Activated CD4-positive, alpha-beta T cell treated with anti-CD3 and anti-CD28 coated beads for 48 hours (primary cell): ENCODE results near the gene PPP2R5A.
A peak's percentile ranks its signal among the peaks of the same experiment; 100 is the strongest.
"Not testable (repeated sequence)": the region's sequence is repeated elsewhere in the genome, so short reads cannot be mapped to it uniquely, and the experiment has no call there.

Experiments used
- DNase-seq: peaks from one replicate; pipeline ENCODE4 v3.0.0-alpha.2; 2020

PPP2R5A gene

GRCh38 chr1:212359794-212360479, 74.7 kb downstream of the PPP2R5A start:
- DNase-seq, result peak; percentile 21

DNA sequence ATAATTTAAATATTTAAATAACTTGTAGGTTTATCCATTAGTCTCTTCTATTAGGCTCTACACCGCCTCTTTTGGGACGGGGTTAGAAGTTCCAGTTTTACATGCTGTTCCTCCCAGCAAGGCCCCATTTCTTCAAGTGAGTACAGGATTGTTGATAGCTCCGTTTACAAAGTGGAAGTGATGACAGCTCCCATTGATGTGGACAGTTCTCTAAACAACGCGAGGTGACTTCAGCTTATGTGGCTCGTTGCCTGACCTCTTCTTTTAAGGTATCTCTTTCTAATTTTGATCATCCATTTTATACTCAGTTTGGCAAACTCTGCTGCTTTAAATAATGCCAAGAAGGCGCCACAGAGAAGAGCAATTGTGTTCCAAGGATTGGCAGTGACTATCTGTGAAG, 79.8 kb downstream of the PPP2R5A start:
- DNase-seq, result no peak

DNA sequence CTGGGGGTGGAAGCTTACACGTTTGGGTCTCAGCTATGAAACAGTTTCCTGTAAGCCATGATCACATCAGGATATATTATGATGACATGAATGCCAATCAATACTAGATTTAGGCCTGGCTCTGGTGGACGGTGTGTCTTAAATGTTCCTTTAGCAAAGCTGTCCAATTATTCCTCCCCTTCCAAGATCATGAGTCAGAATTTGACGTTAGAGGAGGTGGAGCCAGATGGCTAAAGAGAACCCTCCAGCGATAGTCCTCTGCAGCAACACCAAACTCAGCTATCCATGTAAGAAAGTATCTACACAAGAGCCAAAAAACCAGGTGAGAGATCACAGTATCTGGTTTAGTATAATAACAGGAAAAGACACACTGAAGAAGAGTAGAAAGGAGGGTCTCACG, 81.7 kb downstream of the PPP2R5A start:
- DNase-seq, result no peak

- no peak for DNase-seq
Observed at GRCh38 chr1:212367474-212368072, 82.4 kb downstream of the PPP2R5A start.

DNA sequence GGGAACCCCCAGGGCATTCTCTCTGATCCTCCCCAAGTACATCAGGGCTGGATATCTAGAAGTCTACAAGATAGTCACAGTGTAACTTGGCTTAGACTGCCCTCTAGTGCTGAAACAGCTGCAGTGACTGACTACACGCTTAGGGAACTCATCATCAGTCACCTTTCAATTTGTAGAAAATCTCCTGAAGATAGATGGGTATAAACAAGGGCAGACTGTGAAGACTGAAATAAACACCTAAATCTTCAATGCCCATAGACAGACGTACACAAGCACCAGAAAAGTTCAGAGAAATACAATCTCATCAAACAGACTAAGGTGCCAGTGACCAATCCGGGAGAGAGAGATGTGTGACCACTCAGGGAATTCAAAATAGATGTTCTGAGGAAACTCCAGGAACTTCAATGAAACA, 82.9 kb downstream of the PPP2R5A start:
- peak; percentile 67 for DNase-seq

DNA sequence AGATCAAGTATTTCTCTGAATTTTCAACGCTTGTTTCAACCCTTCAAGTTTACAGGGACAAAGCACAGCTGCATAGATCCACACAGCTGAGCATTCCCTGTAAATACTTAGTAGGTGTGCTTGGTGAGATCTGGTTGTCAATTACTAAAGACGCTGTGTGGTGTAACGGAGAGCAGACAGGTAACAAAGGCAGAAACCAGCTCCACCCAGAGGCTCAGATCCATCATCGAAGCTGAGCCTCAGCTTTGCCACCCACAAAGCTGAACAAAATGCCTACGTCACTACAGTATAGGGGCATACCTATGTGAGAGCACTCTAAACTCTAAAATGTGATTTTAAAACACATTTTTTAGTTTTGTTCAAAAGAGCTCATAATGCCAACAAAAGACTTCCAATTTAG, 90.8 kb downstream of the PPP2R5A start:
- no peak for DNase-seq

GRCh38 chr1:212377644-212378043, 92.4 kb downstream of the PPP2R5A start:
- DNase-seq, result no peak

- DNase-seq, result no peak
Observed at GRCh38 chr1:212379366-212379765, 94.2 kb downstream of the PPP2R5A start.

DNA sequence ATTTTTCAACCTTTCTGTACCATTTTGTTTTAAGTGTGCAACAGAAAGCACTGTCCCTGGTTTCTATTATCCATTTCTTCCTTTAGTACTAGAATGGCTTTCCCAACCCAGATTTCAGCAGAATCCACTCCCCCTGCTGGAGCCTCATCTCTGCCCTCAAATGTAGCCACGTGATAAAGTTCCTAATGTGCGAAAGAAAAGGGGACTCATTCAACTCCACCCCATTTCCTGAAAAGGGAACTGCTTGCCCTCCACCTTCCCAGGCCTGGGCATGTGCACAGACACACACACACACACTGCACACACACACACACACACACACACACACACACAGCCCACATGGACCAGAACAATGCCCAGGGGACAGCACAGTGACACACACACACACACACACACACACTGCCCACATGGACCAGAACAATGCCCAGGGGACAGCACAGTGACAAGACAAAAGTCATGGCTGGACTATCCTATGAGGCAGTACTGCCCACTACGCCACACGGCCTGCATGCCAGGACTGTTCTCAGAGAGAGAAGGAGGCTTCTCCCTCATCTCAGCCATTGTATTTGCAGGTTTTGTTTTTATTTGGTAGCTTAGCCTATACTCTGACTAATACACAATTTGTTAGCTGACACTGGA, 96.3 kb downstream of the PPP2R5A start:
- DNase-seq, result no peak

- DNase-seq, result no peak
Observed at GRCh38 chr1:212386029-212386428, 100.8 kb downstream of the PPP2R5A start.

- no peak for DNase-seq
Observed at GRCh38 chr1:212388985-212389716, 103.9 kb downstream of the PPP2R5A start.

- DNase-seq, result not testable (repeated sequence)
Observed at GRCh38 chr1:212395678-212396437, 110.6 kb downstream of the PPP2R5A start.

DNA sequence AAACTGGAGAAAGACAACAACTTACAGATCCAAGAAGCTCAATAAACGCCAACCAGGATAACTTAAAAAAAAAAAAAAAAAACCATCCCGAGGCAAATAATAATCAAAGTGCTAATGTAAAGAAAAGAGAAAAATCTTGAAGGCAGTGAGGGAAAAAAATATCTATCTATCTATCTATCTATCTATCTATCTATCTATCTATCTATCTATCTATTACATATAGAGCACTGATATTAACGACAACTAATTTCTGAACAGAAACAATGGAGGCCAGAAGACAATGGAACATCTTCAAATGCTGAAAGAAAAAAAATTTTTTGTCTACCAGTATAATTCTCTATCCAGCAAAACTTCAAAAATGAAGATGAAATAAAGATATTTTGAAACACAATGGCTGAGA, 111.4 kb downstream of the PPP2R5A start:
- DNase-seq, result no peak

DNA sequence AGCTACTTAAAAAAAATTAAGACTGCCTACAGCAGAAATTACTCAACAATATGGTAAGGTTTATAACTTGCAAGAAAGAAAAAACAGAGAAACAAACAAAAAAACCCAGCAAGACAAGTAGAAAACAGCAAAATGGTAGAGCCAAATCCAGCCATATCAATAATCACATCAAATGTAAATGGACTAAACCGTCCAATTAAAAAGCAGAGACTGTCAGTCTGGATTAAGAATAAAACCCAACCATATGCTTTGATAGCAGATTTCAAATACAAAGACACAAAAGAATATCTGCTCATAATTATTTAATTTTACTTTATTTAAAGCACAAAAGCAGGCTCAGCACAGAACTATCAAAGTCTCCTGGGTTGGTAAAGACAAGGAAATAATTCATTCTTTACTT, 112.0 kb downstream of the PPP2R5A start:
- DNase-seq, result no peak

DNA sequence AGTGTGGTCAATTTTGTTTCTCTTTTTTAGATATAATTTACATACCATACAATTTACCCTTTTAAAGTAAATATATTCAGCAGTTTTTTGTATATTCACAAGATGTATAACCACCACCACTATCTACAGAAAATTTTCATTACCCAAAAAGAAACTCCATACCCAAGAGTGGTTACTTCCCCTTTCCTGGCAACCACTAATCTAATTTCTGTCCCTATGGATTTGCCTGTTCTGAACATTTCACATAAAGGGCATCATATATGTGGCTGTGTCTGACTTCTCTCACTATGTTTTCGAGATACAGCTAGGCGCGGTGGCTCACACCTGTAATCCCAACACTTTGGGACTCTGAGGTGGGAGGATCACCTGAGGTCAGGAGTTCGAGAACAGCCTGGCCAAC, 115.8 kb downstream of the PPP2R5A start:
- DNase-seq, result no peak

- no peak for DNase-seq
Observed at GRCh38 chr1:212401838-212402582, 116.8 kb downstream of the PPP2R5A start.

DNA sequence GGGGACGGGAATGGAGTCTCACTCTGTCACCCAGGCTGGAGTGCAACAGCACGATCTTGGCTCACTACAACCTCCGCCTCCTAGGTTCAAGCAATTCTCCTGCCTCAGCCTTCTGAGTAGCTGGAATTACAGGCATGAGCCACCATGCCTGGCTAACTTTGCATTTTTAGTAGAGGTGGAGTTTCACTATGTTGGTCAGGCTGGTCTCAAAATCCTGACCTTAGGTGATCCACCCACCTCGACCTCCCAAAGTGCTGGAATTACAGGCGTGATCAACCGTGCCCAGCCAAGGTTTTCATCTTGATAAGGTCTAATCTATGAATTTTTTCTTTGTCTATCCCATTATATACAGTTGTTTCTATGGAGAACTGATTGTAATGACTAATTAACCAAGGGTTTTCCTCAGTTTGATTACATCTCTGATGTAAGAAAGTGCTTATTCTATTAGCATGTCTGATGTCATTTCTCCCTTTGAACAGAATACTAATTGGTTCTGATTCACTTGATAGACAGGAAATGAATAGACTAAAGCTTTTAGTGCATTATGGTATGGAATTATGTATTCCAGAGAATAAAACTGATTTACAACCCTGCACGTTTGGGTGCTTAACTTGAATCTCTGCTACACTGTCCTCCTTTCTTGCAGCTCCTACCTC, 117.6 kb downstream of the PPP2R5A start:
- DNase-seq, result no peak

GRCh38 chr1:212410231-212410820, 125.1 kb downstream of the PPP2R5A start:
- no peak for DNase-seq
